IPS DF 4.7 (cell line): ENCODE results near the gene CD300LG.

Experiments used
- DNase-seq: peaks from one replicate; pipeline ENCODE4 v3.0.0-alpha.2; 2013; ENCODE audit warnings: low spot score; ENCODE audit errors: extremely low read depth

CD300LG gene

DNA sequence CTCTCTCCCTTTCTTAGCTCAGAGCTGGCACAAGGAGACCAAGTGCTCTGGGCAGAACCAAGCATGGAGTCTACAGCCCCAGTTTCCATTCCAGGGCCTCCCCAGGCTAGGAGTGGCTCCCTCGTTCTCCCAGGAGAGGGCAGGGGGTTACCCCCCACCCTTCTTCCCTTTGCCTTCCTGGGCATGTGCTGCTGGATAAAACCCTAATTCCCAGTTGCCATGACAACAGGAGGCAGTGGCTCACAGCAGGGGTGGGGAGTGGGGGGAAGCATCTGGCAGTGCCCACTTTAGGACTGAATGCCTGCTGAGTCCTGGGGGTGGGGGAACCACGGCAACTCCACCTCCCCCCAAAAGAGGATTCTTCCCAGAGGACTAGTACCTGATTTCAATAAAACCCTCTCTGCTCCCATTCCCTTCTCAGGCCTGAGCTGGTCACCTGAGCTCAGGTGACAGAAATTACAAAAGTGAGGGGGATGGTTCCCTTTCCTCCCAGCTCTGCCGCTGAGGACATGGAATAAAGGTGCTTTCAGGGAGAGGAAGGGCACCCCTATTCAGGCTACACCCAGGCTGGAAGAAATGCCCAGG, 58.5 kb downstream of the CD300LG start:
- DNase-seq: no peak

DNA sequence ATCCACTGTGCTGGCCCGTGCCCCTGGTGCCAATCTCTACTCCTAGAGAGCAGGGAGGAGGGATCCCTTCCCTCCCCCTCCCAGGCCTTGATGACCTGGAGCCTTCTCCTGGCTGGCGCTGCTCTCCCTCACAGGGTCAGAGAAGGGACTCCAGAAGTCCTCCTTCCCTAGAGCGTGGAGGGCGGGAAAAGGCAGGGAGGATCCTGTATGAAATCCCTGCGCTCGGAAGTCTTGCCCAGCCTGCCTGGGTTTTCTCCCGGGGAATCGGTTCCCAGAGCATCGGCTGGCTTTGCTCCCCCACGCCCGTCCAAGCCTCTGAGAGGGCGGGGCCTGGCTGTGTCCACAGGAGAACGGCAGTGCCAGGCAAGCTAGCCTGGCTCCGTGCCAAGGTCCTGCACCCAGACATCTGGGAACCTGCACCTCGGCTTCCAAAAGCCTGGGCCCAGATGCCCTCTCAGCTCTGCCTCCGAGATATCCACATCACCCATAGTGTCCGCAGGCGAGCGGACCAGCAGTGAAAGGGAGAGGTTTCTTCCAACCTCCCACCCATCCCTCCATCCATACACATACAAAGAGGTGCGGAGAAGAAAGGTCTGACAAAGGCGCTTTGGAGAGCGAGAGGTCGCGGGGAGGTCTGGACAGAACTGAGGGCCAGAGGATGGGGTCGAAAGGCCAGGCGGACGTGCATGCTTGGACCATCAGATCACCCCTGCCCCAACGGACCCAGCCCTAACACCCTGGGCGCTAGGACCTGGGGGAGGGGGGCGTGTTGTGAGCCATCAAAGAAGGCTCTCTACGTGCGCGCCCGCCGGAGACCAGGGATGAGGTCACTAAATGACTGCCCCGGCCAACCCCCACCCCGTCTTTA, 59.2 kb downstream of the CD300LG start:
- no peak for DNase-seq

DNA sequence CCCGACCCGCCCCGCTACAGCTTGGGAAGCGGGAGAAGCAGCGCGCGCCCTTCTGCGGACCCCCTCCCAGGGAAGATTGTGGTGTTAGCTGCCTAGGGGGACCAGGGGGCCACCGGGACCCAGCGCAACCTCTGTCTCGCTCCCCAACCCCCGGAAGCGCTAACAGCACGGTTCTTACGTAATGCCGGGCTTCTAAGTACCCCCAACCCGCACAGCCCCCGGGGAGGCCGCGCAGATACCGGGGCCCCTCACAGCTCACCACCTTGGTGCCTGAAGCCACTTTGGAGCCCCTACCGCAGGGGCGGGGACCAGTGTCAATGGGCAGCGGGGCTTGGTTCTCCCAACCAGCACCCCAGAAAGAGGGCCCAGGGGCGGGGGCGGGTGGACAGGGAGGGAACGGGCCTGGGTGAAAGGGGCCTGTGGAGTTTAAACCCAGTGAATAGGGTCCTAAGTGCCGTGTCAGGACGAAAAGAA, 60.0 kb downstream of the CD300LG start:
- DNase-seq: no peak

DNA sequence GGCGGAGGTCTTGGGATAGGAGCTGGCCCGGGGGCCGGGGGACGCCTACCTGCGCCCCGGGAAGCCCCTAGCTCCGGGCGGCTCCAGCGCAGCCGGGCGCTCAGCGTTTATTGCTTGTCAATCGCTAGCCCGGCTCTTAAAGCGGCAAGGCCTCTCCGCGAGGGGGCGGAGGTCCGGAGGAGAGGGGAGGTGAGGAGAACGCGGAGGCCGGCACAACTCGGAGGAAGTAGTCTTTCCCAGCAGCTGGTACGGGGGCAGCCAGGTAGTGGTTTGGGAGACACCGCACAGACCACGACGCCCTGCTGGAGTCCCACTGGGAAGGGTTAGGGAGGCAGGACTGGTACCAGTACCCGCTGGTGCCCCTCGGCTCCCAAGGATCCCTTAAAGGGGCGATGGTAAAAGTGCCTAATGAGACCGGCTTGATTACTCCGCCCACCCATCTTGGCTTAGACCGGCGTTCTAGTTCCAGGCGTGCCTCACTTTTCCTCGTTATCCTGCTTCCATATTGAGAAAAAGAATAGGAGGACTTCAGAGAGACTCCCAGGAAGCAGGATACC, 60.5 kb downstream of the CD300LG start, which contains the start of gene MPP2:
Gene MPP2 (minus strand): TSS at position 112 of the 557 bp plus-strand sequence. CDS start 3,076 bp downstream, outside the sequence.
- no peak for DNase-seq

DNA sequence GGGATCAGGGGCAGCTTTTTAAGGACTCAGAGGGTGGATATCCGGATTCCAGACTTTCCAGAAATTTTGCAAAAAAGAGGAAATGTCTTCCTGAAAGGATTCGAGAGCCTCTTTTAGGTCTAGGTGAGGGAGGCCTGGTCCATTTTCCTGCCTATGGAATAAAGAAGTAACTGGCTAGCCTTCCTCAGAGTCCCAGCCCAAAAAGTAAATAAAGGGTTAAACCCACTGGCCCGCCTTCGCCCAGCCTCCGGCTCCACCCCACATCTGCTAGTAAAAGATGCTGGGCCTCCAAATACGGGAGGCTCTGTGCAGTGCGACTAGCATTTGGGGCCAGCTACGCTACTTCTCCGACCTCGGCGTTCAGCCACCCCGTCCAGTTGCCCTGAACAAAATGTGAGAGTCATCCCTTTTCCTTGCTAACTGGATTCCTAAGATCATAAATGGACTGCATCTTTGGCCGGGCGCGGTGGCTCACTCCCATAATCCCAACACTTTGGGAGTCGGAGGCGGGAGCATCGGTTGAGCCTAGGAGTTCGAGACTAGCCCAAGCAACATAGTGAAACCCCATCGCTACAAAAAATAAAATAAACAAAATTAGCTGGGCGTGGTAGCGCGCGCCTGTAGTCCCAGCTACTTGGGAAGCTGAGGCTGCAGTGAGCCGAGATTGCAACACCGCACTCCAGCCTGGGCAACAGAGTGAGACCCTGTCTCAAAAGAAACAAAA, 61.2 kb downstream of the CD300LG start:
- DNase-seq: no peak

DNA sequence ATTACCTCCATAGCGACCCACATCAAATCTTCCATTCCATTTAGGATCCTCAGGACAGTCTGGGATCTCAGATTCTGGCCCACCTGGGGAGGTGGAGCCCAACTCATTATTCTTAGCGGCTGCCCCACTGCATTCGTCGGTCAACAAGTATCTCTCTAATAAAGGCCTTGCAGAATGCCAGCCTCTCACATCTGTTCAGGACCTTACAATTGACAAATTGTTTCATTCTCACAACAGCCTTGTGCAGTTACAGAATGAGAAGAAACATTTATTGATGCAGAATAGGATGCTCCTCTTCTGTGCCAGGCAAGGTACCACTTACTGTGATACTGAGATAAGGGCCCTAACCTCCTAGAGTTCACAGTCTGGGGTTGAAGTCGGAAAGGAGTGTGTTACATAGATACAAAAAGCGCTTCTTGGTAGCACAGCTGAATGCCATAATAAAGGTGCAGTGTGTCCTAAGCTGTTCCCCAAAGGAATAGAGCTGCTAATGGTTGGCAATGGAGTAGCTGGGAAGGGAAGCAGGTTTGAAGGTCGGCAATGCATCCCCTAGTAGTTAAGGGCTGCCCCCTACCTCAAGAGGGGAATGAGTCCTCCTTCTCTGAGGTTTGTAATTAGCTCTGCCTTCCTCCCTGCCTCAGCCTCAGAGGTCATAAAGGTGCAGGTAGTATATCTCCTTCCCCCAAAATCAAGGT, 62.7 kb downstream of the CD300LG start:
- DNase-seq: no peak

DNA sequence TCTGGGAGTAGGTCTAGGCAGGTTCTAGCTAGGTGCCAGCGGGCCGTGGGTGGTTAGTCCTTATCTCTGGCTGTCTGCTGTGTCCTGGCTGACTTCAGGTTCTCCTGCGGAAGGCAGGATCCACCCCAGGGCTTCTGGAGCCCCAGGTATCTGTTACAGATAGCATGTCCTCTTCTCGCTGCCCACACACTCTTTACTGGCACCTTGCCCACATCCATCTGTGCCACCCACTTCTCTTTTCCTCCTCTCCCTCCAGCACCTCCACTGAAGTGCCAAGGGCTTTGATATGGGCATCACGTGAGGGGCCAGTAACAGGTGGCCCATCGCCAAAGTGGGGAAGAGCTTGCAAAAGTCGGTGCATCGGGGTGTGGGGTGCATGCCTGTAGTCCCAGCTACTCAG, 64.9 kb downstream of the CD300LG start:
- no peak for DNase-seq

DNA sequence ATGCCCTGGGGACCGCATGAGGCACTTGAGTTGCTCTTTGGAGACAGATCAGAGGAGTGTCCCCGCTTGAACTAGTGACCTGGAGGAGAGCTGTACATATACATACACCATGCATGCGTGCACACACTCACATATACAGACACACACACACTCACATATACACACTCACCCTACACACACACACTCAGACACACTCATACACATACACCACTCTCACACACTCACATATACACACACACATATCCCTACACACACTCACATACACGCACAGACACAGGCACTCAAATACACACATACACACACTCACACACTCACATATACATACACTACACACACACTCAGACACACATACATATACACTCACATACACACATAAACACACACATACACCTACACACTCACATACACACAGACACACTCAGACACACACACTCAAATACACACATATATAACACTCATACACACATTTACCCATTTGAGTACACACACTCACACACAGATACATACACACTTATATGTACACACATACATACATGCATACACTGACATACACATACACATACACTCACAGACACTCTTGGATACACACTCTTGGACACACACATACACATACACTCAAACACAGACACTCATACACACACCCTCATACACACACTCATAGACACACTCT, 65.8 kb downstream of the CD300LG start:
- no peak for DNase-seq
